ENCODE results near the gene SYNGAP1.

GRCh38 chr6:33433001-33433543 is 13.2 kb downstream of the SYNGAP1 start:
- TF ChIP-seq, protein P1, sequence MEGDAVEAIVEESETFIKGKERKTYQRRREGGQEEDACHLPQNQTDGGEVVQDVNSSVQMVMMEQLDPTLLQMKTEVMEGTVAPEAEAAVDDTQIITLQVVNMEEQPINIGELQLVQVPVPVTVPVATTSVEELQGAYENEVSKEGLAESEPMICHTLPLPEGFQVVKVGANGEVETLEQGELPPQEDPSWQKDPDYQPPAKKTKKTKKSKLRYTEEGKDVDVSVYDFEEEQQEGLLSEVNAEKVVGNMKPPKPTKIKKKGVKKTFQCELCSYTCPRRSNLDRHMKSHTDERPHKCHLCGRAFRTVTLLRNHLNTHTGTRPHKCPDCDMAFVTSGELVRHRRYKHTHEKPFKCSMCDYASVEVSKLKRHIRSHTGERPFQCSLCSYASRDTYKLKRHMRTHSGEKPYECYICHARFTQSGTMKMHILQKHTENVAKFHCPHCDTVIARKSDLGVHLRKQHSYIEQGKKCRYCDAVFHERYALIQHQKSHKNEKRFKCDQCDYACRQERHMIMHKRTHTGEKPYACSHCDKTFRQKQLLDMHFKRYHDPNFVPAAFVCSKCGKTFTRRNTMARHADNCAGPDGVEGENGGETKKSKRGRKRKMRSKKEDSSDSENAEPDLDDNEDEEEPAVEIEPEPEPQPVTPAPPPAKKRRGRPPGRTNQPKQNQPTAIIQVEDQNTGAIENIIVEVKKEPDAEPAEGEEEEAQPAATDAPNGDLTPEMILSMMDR (IDR thresholded peaks at IDR 0.05) = no peak
- no peak for TF ChIP-seq POLR2A (IDR thresholded peaks at IDR 0.05)
